Memory B cell (primary cell): ENCODE results near the gene SP4.
A peak's percentile ranks its signal among the peaks of the same experiment; 100 is the strongest.

ENCODE experiments used
- ATAC-seq: fragments of 150-1000 bp; cut with Tn5 transposase; 2 replicates; pipeline ENCODE4 v1.10.0; 2021; ENCODE audit warnings: low read depth, mild to moderate bottlenecking, moderate library complexity
- DNase-seq, 2 donors: peaks; one replicate each; pipeline ENCODE4 v3.0.0; 2022; ENCODE audit warnings: low spot score in 2 of 2
- H3K27ac Mint-ChIP-seq: one replicate; pipeline ENCODE4 v1.8.0; 2022; ENCODE audit warnings: mild to moderate bottlenecking, moderate library complexity, mixed read lengths
- H3K27me3 Mint-ChIP-seq: one replicate; pipeline ENCODE4 v1.8.0; 2022; ENCODE audit warnings: mixed read lengths
- H3K36me3 Mint-ChIP-seq: one replicate; pipeline ENCODE4 v1.8.0; 2022; ENCODE audit warnings: mild to moderate bottlenecking, mixed read lengths
- H3K4me1 Mint-ChIP-seq: one replicate; pipeline ENCODE4 v1.8.0; 2022; ENCODE audit warnings: mixed read lengths
- H3K4me3 Mint-ChIP-seq: one replicate; pipeline ENCODE4 v1.8.0; 2022; ENCODE audit warnings: mild to moderate bottlenecking, moderate library complexity, mixed read lengths
- H3K9me3 Mint-ChIP-seq: one replicate; pipeline ENCODE4 v1.8.0; 2022; ENCODE audit warnings: mixed read lengths

The SP4 gene

GRCh38 chr7:21463524-21463923 lies 35.6 kb downstream of the SP4 start:
- peaks cover 26% of the 10 kb centered on the region for H3K36me3 Mint-ChIP-seq
- no peaks in the 10 kb centered on the region for H3K27me3 Mint-ChIP-seq
- no peak overlapping the region for H3K27ac Mint-ChIP-seq
- ATAC-seq (no peak), DNase-seq (no peak)
- H3K4me1 Mint-ChIP-seq: peaks cover 24% of the 10 kb centered on the region
- no peak overlapping the region for H3K4me3 Mint-ChIP-seq
- no peaks in the 10 kb centered on the region for H3K9me3 Mint-ChIP-seq

GRCh38 chr7:21468969-21469368 lies 41.1 kb downstream of the SP4 start:
- no peak overlapping the region for H3K4me3 Mint-ChIP-seq
- peaks cover 21% of the 10 kb centered on the region for H3K36me3 Mint-ChIP-seq
- H3K27me3 Mint-ChIP-seq: no peaks in the 10 kb centered on the region
- ATAC-seq (no peak), DNase-seq (no peak)
- H3K27ac Mint-ChIP-seq: no peak overlapping the region
- H3K4me1 Mint-ChIP-seq: peaks cover 34% of the 10 kb centered on the region
- H3K9me3 Mint-ChIP-seq: peaks cover 3% of the 10 kb centered on the region

GRCh38 chr7:21469894-21470293 lies 42.0 kb downstream of the SP4 start:
- DNase-seq (no peak), ATAC-seq (no peak)
- Mint-ChIP-seq H3K4me1 (peaks cover 34% of the 10 kb centered on the region), H3K9me3 (peaks cover 3% of the 10 kb centered on the region), H3K4me3 (no peak overlapping the region), H3K27me3 (no peaks in the 10 kb centered on the region), H3K27ac (no peak overlapping the region), H3K36me3 (peaks cover 19% of the 10 kb centered on the region)

- Mint-ChIP-seq H3K4me3 (no peak overlapping the region), H3K9me3 (peaks cover 3% of the 10 kb centered on the region), H3K36me3 (peaks cover 16% of the 10 kb centered on the region), H3K27me3 (no peaks in the 10 kb centered on the region), H3K4me1 (peaks cover 25% of the 10 kb centered on the region), H3K27ac (peak overlapping the region; percentile 21)
- no peak for DNase-seq
- ATAC-seq: no peak
Observed at GRCh38 chr7:21472029-21472428, 44.1 kb downstream of the SP4 start.

- H3K4me3 Mint-ChIP-seq: no peak overlapping the region
- no peak overlapping the region for H3K27ac Mint-ChIP-seq
- ATAC-seq: no peak
- H3K9me3 Mint-ChIP-seq: peaks cover 3% of the 10 kb centered on the region
- H3K36me3 Mint-ChIP-seq: peaks cover 27% of the 10 kb centered on the region
- H3K27me3 Mint-ChIP-seq: no peaks in the 10 kb centered on the region
- no peak for DNase-seq
- H3K4me1 Mint-ChIP-seq: peaks cover 22% of the 10 kb centered on the region
Observed at GRCh38 chr7:21476429-21476828, 48.5 kb downstream of the SP4 start.

GRCh38 chr7:21480693-21481403 lies 53.0 kb downstream of the SP4 start:
- Mint-ChIP-seq H3K4me1 (peaks cover 6% of the 10 kb centered on the region), H3K27ac (peak overlapping the region; percentile 25), H3K4me3 (no peak overlapping the region), H3K27me3 (no peaks in the 10 kb centered on the region), H3K9me3 (no peaks in the 10 kb centered on the region), H3K36me3 (peaks cover 26% of the 10 kb centered on the region)
- ATAC-seq (no peak), DNase-seq (no peak)

- Mint-ChIP-seq H3K27me3 (no peaks in the 10 kb centered on the region), H3K4me1 (peaks cover 5% of the 10 kb centered on the region), H3K9me3 (peaks cover 2% of the 10 kb centered on the region), H3K4me3 (no peak overlapping the region), H3K27ac (no peak overlapping the region), H3K36me3 (peaks cover 33% of the 10 kb centered on the region)
- ATAC-seq (no peak), DNase-seq (no peak)
Observed at GRCh38 chr7:21486511-21486910, 58.6 kb downstream of the SP4 start.

GRCh38 chr7:21495731-21496130 lies 67.8 kb downstream of the SP4 start:
- H3K27me3 Mint-ChIP-seq: no peaks in the 10 kb centered on the region
- no peak for DNase-seq
- ATAC-seq: no peak
- peaks cover 40% of the 10 kb centered on the region for H3K36me3 Mint-ChIP-seq
- no peaks in the 10 kb centered on the region for H3K4me1 Mint-ChIP-seq
- H3K27ac Mint-ChIP-seq: no peak overlapping the region
- H3K9me3 Mint-ChIP-seq: peaks cover 4% of the 10 kb centered on the region
- no peak overlapping the region for H3K4me3 Mint-ChIP-seq

GRCh38 chr7:21497072-21497471 lies 69.2 kb downstream of the SP4 start:
- Mint-ChIP-seq H3K36me3 (peaks cover 35% of the 10 kb centered on the region), H3K4me3 (no peak overlapping the region), H3K27ac (peak overlapping the region; percentile 86), H3K4me1 (no peaks in the 10 kb centered on the region), H3K9me3 (peaks cover 2% of the 10 kb centered on the region), H3K27me3 (no peaks in the 10 kb centered on the region)
- DNase-seq (no peak), ATAC-seq (no peak)

- no peak for ATAC-seq
- no peak overlapping the region for H3K27ac Mint-ChIP-seq
- H3K27me3 Mint-ChIP-seq: no peaks in the 10 kb centered on the region
- peaks cover 2% of the 10 kb centered on the region for H3K9me3 Mint-ChIP-seq
- H3K4me3 Mint-ChIP-seq: no peak overlapping the region
- H3K36me3 Mint-ChIP-seq: peaks cover 47% of the 10 kb centered on the region
- H3K4me1 Mint-ChIP-seq: no peaks in the 10 kb centered on the region
- DNase-seq: no peak
Observed at GRCh38 chr7:21500117-21500832, 72.4 kb downstream of the SP4 start.

- Mint-ChIP-seq H3K36me3 (peaks cover 56% of the 10 kb centered on the region), H3K4me1 (peaks cover 3% of the 10 kb centered on the region), H3K27ac (no peak overlapping the region), H3K9me3 (peaks cover 11% of the 10 kb centered on the region), H3K4me3 (no peak overlapping the region), H3K27me3 (no peaks in the 10 kb centered on the region)
- no peak for DNase-seq
- ATAC-seq: no peak
Observed at GRCh38 chr7:21504021-21504420, 76.1 kb downstream of the SP4 start.

GRCh38 chr7:21507627-21508343 lies 79.9 kb downstream of the SP4 start:
- ATAC-seq: peak; percentile 32
- DNase-seq: peak; percentile 11 to 15

GRCh38 chr7:21508538-21508937 lies 80.7 kb downstream of the SP4 start:
- H3K9me3 Mint-ChIP-seq: peaks cover 8% of the 10 kb centered on the region
- ATAC-seq: no peak
- H3K36me3 Mint-ChIP-seq: peaks cover 50% of the 10 kb centered on the region
- DNase-seq: no peak
- no peak overlapping the region for H3K27ac Mint-ChIP-seq
- no peaks in the 10 kb centered on the region for H3K27me3 Mint-ChIP-seq
- peaks cover 3% of the 10 kb centered on the region for H3K4me1 Mint-ChIP-seq
- H3K4me3 Mint-ChIP-seq: no peak overlapping the region

More at GRCh38 chr7:21507627-21508343, 79.9 kb downstream of the SP4 start:
- Mint-ChIP-seq H3K4me1 (peaks cover 3% of the 10 kb centered on the region), H3K9me3 (peaks cover 8% of the 10 kb centered on the region), H3K36me3 (peaks cover 54% of the 10 kb centered on the region), H3K27me3 (no peaks in the 10 kb centered on the region), H3K4me3 (no peak overlapping the region), H3K27ac (no peak overlapping the region)

GRCh38 chr7:21514062-21514461 lies 86.2 kb downstream of the SP4 start:
- no peaks in the 10 kb centered on the region for H3K27me3 Mint-ChIP-seq
- H3K4me3 Mint-ChIP-seq: no peak overlapping the region
- no peaks in the 10 kb centered on the region for H3K4me1 Mint-ChIP-seq
- no peak for ATAC-seq
- no peak overlapping the region for H3K27ac Mint-ChIP-seq
- no peak for DNase-seq
- no peaks in the 10 kb centered on the region for H3K9me3 Mint-ChIP-seq
- H3K36me3 Mint-ChIP-seq: peaks cover 13% of the 10 kb centered on the region
